EL (cell line): ENCODE results near the gene EPHB6.
A peak's percentile ranks its signal among the peaks of the same experiment; 100 is the strongest.

Experiments
- DNase-seq: peaks from one replicate; pipeline ENCODE4 v3.0.0-alpha.2; 2016

EPHB6 gene

DNA sequence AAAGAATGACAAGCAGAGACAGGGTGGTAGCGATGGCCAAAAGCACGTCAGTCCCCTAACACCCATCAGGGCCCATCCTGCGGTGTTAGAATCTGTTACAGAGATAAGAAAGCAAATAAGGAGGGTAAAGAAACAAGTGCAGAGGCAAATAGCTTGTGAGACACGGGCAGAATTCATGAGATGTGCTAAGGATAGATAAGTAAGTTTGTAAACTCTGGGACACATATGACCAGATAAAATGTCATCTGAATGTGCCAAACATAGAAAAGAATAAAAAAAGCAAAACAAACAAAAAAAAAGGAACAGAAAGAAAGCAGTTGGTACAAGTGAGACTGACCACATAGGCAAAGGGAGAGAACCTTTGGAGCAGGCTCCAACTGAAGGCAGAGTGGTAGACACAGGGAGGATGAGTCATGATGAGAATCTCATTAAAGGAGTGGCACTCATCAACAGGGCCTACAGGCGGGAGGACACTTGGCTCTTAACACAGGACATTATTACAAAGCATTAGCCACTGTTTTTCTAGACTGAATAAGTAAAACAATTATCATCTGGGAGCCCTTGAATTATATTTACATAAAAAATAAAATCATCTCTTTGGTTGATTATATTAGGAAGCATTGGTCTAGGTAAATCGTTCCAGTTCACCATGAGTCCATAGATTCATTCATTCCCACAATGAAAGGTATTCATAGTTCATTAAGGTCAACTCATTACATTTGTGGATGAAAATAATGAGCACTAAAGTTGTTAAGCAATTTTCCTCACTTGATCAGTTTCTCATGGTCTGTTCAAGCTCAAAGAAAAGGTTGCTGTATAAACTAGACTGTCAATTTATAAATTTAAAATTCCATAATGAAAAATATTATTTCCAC, 21.5 kb upstream of the EPHB6 start:
- DNase-seq = no peak

DNA sequence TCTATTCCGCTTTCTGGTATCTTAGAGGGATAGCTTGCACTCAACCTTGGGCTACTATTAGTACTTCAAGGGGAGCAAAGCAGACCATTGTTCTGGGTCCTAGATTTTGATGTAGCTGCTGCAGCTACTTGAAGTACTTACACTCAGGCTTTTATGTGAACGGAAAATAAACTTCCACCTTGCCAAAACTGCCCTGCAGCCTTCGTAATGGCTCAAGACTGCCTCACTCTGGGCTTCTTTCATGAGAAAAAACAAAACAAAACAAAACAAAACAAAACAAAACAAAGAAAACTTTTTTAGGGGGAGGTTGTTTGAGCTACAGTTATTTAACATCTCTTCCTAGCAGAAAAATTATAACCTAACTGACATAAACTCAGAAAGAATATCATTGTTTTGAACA, 19.4 kb upstream of the EPHB6 start:
- no peak for DNase-seq

DNA sequence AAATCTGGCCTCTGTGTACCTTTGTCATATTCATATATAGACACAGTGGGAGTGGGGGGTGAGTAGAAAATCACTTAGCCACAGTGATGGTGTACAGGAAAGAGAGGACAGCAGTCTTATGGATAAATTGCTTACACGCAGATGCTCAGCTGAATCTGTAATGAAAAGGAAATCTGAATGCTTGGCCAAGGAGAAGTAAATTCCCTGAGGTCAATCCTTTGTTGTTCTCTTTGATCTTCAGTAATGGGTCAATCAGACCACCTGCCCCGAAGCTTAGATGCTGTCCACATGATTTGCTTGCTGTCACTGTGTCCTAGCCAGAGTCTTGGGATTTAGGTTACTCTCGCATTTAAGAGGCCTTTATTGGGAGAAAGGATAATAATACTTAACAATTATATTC, 18.4 kb upstream of the EPHB6 start:
- no peak for DNase-seq

DNA sequence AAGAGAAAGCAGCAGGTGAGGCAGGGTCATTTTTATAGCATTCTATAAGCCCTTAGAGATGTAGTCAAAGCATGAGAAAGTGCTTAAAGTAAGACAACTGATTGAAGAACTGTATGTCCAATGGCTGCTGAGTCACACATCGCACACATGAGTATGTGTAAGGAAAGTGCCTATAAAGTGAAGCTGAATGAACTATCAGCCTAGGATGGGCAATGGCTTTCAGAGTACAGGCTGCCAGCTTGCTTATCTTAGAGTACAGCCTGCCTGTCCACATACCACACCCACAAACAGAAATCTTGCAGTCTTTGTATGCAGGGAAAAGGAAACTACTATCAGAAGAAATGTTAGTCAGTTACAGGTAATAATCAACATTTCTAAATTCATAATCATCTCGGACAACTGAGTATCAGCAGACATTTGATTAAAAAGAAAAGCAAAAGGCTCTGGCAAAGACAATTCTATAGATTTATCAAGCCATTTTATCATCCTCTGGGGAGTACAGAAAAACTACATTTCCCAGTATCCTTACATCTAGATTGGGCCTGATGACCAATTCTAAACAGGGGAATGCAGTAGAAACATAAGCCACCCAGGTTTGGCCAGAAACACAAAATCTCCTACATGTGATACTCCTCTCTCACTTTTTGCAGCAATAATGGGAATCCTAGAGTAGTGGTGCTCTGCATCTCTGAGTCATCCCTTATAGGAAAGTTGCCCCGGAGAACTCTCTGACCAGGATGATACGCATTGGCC, 16.2 kb upstream of the EPHB6 start:
- DNase-seq = no peak

DNA sequence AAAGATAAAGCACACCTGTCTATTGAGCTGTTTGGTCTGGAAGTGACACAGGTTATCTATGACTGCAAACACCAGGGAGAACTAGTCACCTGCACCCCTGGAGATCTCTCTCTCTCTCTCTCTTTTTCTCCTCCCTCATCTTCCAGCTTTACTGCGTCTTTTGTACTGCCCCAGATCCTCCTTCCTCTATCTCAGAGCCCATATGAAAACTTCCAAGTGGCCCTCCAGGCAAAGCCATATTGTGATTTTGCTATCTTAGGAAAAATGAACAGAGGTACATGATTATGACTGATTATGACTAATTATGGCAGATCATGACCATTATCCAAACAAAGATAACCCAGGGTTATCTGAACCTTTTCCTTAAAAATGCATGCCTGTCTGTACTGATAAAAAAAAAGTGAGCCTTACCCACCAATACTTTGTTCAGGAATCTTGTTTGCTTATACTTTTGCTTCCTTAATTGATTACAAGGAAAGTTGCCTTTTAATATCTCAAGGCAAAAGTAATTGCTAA, 12.6 kb upstream of the EPHB6 start:
- DNase-seq = no peak

DNA sequence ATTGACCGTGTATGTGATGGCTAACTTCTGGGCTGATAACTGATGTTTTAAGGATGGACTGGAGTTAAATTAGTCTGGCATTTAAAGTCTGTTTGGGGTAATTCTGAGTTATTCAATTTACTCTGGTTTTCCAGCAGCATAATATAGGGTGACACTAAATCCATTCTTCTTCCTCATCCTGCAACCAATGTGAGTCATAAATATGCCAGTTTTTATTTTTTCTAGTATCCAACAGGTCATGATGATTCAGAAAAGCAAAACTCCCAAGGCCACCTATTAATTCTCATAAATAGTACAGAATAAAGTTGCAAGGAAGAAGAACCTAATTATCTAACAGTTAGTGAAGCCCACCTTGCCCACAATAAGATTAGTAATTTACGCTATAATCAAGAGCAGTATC, 7.5 kb upstream of the EPHB6 start:
- DNase-seq = no peak

DNA sequence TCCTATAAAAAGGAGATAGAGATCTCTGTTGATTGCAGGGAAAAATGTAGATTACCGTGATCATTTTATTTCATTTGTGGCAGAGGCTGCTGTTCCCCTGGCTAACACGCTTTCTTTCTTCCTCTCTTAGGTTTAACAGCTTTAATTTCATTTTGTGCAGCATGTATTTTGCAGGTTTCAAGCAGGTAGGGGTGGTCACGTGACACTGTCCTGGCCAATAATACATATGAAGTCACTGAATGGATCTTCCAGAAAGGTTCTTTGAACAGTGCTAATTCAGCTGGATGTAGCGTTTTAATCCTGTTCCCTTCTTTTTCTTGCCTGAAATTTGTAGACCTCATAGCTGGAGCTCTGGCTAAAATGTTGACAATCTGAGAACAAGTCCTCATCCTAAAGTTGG, 3.6 kb upstream of the EPHB6 start:
- no peak for DNase-seq

DNA sequence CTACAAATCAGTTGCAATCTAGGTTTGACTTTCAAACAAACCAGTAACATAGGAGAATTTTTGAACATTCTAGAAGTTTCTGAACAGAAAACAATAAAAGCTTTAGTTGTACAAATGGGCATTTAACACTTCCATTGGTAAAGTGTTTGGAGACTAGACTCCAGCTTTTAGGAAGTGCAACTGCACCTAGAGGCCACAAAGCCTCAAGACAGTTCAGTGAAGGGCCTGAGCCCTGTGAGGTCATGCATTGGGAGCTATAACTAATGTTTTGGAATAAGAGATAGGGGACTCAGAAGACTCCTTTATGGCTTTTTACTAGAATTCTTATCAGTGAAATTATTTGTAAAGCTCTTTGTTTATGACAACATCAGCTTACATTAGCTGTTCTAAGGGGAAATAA, 3.0 kb upstream of the EPHB6 start:
- DNase-seq = no peak

DNA sequence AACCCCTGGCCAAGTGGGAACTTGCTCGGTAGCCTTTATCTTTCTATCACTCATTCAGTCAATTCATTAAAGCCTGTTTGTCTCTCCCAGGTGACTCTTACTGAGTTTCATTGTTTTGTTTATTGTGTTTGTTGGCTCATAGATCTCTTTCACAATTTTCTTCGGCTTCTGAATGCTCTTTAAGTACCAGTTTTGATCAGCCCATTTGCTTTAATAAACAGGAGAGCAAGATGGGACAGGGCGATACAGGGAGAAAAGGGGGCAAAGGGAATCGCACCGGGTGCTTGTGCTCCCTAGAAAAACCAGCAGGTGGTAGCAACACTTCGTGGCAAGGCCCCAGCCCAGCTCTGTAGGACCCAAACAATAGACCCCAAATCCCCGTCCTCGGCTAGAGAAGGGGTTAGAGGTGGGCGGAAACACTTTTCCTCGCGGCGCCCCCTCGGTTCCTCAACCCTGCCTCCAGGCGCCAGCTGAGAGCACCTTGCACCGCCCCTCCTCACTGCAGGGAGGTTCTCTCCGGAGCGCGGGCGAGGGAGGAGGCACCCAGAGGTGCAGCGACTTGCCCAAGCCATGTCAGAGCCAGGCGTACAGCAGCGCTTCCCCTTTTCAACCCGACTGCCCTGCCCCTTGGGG, 1.0 kb upstream of the EPHB6 start:
- DNase-seq = peak; percentile 52

DNA sequence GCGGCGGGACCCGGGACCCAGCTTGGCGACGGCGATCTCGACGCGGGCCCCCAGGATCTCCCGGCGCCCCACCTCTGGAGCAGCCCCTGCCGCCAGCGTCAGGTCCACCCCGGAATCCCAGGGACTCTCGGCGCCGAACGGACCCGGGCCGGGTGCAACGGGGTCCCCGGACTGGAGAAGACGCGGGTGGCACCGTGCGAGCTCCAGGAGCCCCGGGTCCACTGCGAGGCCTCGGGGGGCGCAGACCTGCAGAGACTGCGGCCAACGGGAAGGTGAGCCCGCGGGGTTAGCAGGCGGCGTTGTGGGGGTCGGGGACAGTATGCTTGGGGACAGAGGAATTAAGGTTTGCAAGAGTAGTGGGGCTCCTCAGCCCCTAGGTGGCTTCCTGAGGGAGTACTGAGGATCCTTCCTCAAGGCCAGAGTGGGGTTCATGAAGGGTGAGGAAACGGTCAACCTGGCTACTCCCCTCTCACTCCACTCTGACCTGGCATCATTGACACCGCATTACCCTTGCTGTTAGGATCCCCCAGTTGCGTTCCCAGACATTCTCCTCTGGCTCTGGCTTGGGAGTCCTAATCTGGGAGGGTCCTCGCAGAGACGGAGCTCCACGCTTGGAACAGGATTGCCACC, 353 bp downstream of the EPHB6 start:
- DNase-seq = no peak

DNA sequence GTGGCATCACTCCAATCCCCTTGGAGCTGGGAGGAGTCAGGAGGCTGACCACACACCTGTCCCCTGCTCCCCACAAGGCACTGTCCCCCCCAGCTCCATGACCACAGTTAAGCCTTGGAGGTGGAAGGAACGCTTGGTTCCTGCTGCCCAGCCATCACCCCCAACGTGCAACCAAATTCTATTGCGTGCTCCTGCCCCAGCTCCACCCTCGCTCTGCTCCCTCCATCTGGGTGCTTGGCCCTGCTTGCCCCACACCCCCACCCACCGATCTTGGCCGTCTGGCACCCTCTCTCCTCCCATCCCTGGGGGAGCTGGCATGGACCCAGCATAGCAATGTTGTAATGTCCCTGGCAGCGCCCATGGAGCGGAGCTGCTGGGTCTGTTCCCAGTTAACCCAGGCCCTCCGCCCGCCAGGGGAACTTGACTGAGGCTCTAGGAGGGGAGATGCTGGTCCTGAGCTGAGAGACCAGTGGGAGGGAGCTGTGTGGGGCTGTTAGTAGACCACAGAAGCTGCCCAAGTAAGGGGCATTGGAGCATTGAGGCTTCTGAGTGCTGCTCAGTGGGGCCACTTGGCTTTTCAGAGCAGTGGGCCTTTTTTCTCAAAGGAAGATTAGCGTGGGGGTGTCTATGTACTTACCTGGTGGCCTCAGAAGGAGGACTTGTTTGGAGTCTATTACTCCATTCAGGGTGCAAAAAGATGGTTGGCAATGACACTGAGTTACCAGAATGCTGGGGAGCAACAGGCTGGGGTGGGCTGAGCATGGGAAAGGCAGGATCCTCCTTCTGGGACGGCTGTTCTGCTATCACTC, 1.1 kb downstream of the EPHB6 start:
- DNase-seq = peak; percentile 8

DNA sequence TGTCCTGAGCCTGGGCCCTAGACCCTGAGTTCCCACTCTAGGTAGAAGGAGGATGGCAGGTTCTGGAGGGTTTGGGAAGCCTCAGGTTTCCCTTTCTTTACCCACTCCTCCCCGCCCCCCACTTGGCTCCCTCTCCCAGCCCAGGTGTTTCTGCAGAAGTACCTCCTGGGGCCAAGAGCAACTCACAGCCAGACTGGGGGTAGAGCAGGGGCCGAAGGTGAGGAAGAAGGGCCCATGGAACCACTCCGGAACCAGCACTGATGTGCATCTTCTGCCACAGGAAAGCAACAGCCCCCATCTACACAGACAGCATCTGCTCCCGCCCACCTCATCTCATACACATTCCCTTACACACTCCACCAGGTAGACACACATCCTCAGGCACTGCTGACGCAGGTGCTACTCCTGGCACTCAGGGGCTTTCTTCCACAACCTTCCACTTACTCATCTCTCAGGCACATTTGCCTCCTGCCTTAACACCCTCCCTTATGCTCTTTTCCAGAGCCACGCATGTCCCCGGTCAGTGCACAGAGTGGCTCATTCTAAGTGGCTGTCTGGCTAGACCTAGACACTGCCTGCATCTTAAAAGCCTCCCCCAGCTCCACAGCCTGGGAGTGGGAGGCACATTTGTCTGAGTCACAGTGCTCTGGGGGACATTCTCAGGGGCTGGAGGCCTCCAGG, 1.8 kb downstream of the EPHB6 start:
- DNase-seq = no peak

DNA sequence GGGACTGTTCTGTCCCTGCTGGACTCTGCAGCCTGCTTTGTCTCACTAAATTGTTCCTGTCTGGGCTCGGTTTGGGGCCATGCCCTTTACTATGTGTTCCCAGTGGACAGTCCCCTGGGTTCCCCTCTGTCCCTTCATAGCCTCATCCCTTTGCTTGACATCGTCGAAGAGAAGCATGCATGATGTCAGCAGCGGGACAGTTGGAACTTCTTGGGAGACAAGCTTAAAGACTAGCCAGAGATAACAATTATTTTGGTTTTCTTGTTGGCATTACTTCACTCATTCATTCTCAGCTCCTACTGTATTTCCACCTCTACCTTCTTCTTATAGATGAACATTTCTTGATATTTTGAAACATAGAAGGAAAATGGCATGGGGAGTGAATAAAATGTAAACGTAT, 2.7 kb downstream of the EPHB6 start:
- DNase-seq = no peak

DNA sequence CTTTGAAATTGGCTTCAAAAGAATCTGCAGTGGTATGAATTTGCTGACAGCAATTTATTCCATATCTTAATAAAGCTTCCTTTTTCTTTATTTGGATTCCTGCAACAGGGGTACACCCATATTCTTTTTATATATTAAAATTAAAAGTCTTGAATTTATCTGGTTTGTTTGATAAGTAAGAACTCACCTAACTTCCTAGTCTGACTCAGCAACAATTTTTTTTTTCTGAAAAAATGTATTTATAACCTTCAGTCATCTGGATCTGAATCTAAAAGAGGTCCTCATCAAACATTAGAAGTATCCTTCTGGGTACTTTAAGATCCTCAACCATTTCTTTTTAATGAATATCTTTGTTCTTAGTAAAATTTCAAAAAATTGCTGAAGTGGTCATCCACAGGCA, 4.5 kb downstream of the EPHB6 start:
- no peak for DNase-seq

DNA sequence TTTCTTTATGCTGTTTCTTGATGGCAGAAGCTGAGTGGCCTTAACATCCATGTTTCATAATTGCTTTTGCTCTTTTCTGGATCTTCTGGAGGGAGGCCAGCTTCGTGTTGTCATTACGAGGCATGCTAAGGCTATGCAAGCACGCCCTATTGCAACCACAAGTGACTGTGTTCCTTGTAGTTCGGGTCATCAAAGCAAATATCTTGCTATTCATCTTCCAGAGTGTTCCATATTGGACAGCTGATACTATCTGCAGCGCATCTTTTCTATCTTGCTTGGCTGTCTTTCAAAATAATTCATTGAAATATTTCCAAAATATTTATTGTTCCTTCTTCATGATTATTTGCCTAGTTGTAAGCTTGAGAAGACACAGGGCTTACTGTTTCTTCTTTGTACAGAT, 5.0 kb downstream of the EPHB6 start:
- DNase-seq = peak; percentile 39

DNA sequence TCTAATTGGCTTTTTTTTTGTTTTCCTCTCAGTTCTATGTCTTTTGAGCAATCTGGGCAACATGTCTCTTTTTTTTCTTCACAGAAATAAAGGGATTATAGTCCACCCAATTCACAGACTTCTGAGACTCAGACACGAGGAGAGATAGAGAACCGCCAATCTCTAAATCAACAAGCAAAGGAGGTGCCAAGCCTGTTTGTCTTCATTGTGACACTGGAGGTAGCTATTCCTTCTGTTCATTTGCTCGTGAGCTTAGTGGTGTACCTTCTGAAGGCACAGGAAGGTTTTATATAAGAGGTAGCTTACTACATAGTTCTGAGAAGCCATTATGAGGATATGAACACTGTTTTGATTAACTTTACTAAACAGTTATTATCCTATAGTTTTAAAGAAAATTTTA, 6.1 kb downstream of the EPHB6 start:
- DNase-seq = no peak

DNA sequence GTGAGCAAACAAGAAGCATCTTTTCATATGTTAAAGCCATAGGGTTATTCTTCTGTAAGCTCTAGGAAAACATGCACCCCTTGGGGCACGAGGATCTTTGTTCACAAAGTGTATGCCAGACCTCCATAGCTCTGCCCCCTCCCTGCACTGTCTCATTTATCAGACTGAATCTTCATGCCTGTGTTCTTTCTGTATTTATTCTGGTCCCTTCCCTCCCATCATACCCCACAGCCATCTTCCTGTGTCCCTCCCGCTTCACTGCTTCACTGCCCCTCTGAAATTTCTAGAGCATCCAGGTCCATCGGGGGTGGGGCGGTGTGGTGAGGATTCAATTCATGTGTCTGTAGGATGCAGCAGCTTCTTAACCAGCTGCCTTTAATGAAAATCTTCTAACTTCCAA, 7.5 kb downstream of the EPHB6 start:
- no peak for DNase-seq

DNA sequence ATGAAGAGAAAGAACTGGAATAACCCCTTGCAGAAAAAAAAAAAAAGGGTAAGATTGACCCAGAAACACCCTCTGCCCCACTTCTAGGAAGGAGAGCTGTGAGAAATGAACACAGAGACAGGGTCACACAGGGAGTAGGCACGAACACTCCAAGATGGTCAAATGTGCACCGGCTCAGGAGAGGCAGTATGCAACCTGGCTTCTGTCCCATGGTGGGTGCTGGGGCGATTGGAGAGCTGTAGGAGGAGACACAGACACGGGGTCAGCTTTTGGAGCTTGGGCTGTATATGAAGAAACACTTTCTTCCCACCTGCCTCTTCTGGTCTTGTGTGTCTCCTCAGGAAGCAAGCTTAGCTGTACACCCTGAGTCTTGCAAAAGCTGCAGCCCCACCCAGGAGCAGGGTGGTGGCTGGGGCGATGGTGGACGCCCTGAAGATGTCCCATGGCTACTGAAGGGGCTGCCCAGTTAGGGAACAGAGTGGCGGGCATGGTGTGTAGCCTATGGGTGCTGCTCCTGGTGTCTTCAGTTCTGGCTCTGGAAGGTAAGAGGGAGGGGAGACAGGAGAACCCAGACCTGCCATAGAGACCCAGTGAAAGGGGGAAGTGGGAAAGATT, 8.0 kb downstream of the EPHB6 start:
- DNase-seq = no peak

DNA sequence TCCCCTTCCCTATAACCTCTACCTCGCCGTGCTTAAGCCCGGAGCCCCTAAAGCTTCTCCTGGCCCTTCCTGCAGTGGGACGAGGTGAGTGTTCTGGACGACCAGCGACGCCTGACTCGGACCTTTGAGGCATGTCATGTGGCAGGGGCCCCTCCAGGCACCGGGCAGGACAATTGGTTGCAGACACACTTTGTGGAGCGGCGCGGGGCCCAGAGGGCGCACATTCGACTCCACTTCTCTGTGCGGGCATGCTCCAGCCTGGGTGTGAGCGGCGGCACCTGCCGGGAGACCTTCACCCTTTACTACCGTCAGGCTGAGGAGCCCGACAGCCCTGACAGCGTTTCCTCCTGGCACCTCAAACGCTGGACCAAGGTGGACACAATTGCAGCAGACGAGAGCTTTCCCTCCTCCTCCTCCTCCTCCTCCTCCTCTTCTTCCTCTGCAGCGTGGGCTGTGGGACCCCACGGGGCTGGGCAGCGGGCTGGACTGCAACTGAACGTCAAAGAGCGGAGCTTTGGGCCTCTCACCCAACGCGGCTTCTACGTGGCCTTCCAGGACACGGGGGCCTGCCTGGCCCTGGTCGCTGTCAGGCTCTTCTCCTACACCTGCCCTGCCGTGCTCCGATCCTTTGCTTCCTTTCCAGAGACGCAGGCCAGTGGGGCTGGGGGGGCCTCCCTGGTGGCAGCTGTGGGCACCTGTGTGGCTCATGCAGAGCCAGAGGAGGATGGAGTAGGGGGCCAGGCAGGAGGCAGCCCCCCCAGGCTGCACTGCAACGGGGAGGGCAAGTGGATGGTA, 9.2 kb downstream of the EPHB6 start:
- no peak for DNase-seq

DNA sequence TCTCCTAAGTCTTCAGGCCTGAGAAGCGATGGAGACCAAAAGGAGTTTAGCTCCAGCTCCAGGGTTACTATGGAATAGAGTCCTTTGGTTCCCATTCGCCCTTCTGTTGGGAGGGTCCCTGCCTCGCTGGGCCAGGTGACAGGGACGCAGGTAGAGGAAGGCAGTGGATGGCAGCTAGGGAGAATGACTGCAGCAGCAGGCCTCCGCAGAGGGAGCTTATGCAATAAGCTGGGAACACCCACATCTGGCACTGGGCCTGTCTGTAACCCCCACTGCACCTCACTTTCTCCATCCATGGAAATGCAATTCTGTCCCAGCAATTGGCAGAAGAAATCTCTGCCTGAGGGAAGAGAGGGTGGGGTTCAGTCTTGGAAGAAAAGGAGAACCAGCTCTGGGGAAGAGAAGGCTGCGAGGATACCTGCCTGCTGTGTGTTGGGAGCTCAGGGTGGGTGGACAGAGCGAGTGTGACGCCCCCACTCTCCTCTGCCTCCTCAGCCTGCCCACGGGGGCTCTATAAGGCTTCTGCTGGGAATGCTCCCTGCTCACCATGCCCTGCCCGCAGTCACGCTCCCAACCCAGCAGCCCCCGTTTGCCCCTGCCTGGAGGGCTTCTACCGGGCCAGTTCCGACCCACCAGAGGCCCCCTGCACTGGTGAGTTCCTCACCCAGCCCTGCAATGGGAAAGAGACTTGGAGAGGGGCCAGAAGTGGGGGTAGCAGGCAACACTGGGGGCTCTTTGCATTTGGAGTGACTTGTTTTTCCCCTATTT, 10.3 kb downstream of the EPHB6 start:
- DNase-seq = no peak
